CD4-positive, alpha-beta T cell treated with Interferon gamma for 1 hour (primary cell): Measurements from ENCODE around the gene CTSG.
"Not testable (repeated sequence)": the region's sequence is repeated elsewhere in the genome, so short reads cannot be mapped to it uniquely, and the experiment has no call there.

ENCODE experiments used
- DNase-seq: peaks from one replicate; pipeline ENCODE4 v3.0.0-alpha.2; 2020

CTSG gene

GRCh38 chr14:24542346-24542936, 33.6 kb downstream of the CTSG start:
- no peak for DNase-seq

DNA sequence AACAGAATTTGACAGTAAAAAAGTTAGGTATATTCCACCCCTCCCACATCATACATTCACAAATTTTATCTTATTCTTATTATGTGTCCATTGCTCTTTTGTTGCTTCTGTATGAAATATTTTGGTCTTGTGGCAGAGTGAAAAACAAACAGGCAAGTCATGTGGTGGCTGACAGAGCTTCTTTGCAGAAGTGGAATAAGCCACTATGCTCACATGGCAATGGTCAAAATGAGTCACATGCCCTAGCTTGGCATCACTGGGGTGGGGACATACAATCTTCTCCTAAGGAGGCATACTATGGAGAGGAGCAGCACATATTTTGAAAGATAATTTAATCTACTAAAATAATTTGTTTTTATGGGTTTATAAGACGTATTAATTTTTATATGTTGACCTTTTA, 40.3 kb downstream of the CTSG start:
- no peak for DNase-seq

DNA sequence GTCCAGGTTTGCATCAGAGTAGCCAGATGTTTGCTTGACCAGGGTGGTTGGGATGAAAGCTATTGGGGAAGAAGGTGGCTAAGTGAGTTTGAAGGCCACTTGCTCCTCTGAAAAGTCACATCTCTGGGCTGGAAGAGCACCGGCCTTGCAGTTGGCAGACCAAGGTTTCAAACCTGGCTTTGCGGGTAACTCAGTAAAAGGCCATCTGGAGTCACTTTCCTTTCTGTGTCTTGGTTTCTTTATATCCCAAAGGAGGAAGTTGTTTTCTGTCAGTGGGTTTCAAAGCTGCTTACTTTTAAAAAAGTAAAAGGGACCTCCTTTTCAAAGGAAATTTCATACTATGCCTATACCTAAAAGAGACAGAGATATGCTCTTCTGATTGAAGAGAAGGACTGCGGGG, 41.8 kb downstream of the CTSG start:
- DNase-seq = no peak

DNA sequence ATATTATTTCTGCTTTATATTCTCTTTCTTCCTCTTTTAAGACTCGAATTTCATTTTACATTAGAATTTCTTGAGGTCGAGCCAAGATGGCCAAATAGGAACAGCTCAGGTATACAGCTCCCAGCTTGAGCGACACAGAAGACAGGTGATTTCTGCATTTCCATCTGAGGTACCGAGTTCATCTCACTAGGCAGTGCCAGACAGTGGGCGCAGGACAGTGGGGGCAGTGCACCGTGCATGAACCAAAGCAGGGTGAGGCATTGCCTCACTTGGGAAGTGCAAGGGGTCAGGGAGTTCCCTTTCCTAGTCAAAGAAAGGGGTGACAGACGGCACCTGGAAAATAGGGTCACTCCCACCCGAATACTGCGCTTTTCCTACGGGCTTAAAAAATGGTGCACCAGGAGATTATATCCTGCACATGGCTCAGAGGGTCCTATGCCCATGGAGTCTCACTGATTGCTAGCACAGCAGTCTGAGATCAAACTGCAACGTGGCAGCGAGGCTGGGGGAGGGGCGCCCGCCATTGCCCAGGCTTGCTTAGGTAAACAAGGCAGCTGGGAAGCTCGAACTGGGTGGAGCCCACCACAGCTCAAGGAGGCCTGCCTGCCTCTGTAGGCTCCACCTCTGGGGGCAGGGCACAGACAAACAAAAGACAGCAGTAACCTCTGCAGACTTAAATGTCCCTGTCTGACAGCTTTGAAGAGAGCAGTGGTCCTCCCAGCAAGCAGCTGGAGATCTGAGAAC, 50.0 kb downstream of the CTSG start:
- not testable (repeated sequence) for DNase-seq
